Fibroblast of lung (primary cell): ENCODE results near the gene GRM4.

Experiments
- CTCF ChIP-seq, 2 donors: IDR thresholded peaks in 1 of 2; conservative IDR thresholded peaks in 1 of 2; 1 replicate in 1 of 2; 2 replicates in 1 of 2; pipeline ENCODE4 v1.5.1; 2011 to 2012; ENCODE audit warnings: low read length in 2 of 2, control low read depth in 1 of 2, inconsistent platforms in 1 of 2, low read depth in 1 of 2, mild to moderate bottlenecking in 1 of 2
- EZH2 ChIP-seq: IDR thresholded peaks from 2 replicates; pipeline ENCODE4 v1.5.1; 2012; ENCODE audit warnings: low read length, control low read depth, mild to moderate bottlenecking; ENCODE audit errors: missing control alignments

GRCh38 chr6:34043359-34043758 lies 102.5 kb downstream of the GRM4 start:
- TF ChIP-seq EZH2 (no peak), CTCF (conservative IDR thresholded peaks at IDR 0.05 in 1 of 2, IDR thresholded peaks at IDR 0.05 in 1 of 2; ENCODE audit: low read depth in 1 of 2, low read length in 2 of 2) (no peak)
